Cardiac muscle cell (in vitro differentiated cells and primary cell): ENCODE data around the gene TCF12. TPM values are rescaled to one million over a fixed set of nuclear protein-coding genes. Genes with fewer than 3 reads are reported as not detected.

ENCODE experiments used
- DNase-seq, 2 donors: peaks; one replicate each; pipeline versions ENCODE4 v3.0.0 to v3.0.0-alpha.2; 2010 to 2017; ENCODE audit warnings: low read depth in 1 of 2, low spot score in 1 of 2
- H3K27ac ChIP-seq: fragments of 200-600 bp; sonication (generic); 2 replicates; pipeline ENCODE4 v1.5.1; 2016
- H3K27me3 ChIP-seq: fragments of 200-600 bp; sonication (generic); 2 replicates; pipeline ENCODE4 v1.6.0; 2016; ENCODE audit warnings: control low read depth
- H3K36me3 ChIP-seq: fragments of 200-600 bp; sonication (generic); 2 replicates; pipeline ENCODE4 v1.5.1; 2016; ENCODE audit warnings: control low read depth
- H3K4me1 ChIP-seq: fragments of 200-600 bp; sonication (generic); 2 replicates; pipeline ENCODE4 v1.8.1; 2017; ENCODE audit warnings: low read depth, mild to moderate bottlenecking, mixed run types
- H3K4me3 ChIP-seq: fragments of 200-600 bp; sonication (generic); 2 replicates; pipeline ENCODE4 v1.5.1; 2016; ENCODE audit warnings: mild to moderate bottlenecking
- H3K9me3 ChIP-seq: fragments of 200-600 bp; sonication (generic); 2 replicates; pipeline ENCODE4 v1.5.1; 2017; ENCODE audit warnings: low read depth, mild to moderate bottlenecking, control low read depth
- CTCF ChIP-seq: IDR thresholded peaks from 2 replicates; pipeline ENCODE4 v1.5.1; 2012; ENCODE audit warnings: low read depth, mild to moderate bottlenecking, low read length
- polyA plus RNA-seq: library from polyadenylated mRNA; unstranded; fragments of >200 nt; fragmentation: Nextera tagmentation; extraction: Ambion mirVana; gene quantifications from 2 replicates; pipeline ENCODE4 v1.2.1, GENCODE V29; 2016
- total RNA-seq: library from RNA; depleted of rRNA; stranded (reverse); fragments of >200 nt; gene quantifications from 2 replicates; pipeline ENCODE4 v1.2.3, GENCODE V29; 2016

Gene TCF12
- 135 and 137 TPM in 2 replicates for total RNA-seq
- 42.6 and 58.4 TPM in 2 replicates for polyA plus RNA-seq

DNA sequence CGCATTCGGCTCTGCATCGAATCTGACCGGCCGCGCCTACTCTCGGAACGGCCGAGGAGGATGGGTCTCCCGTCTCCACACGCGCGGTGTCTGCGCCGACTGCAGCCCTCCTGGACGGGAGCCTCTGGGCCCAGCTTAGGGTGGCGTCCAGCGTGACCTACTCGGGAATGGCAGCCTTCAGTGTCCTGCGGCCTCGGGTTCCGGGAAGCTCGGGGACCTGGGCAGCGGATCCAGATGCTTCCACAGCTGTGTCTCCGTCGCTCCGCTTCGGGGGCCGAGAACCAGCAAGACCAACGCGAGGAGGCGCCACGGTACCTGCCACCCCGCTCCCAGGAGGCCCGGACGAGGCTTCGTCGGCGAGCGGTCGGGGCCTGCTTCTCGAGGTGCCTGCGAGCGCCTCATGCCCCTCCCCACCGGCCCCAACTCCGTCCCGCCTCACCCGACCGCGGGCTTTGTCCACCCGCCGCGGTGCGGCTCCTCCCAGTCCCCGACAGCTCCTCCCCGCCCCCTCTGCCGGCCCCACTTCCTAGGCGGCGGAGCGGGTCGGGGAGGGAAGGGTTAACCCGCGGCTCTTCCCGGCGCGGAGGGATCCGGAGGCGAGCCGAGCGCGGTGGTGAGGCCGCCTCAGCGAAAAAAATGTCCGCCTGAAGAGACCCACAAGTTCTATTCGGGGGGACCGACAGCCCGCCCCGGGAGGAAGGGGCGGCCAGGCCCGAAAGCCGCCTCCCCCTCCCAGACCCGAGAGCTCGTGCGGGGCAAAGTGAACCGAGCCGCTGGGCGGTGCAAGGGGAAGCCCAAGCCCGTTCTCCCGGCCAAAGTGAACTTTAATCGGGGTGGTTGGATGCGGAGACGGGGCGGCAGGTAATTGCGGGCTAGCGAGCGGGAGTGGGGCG is at the start of gene TCF12:
Gene TCF12 (plus strand): TSS at position 599 of the 893 bp plus-strand sequence. CDS start 1,270 bp downstream, outside the sequence.
- peak; percentile 97 to 99 for DNase-seq
- Histone ChIP-seq H3K27ac (peak within 1 kb of the TSS; percentile 98), H3K36me3 (peaks cover 2% of the 10 kb centered on the region), H3K27me3 (no peaks in the 10 kb centered on the region), H3K9me3 (no peaks in the 10 kb centered on the region), H3K4me3 (peak within 1 kb of the TSS; percentile 92), H3K4me1 (peaks cover 33% of the 10 kb centered on the region)
- TF ChIP-seq CTCF: peak; percentile 44

DNA sequence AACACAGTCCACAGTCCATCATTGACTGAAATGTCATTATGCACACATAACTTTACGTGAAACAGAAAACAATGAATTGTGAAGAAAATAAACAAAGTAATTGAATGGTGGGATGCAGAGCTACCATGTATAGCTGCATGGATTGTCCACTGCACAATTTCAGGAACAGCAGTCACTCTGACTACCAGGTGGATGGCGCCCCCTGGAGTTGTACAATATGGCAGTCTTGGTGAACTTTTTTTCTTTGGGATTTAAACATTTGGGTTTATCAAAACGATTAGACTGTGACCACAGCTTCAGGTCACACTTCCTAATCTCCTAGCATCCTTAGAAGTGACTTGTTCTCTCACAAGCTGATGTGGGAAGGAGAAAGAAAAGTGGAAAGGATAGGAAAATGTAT is 48.9 kb upstream of the TCF12 start:
- peak; percentile 33 to 55 for DNase-seq
- H3K27ac ChIP-seq: no peak overlapping the region
- no peaks in the 10 kb centered on the region for H3K9me3 ChIP-seq
- H3K27me3 ChIP-seq: no peaks in the 10 kb centered on the region
- no peak overlapping the region for H3K4me3 ChIP-seq
- peak; percentile 52 for TF ChIP-seq CTCF
- no peaks in the 10 kb centered on the region for H3K4me1 ChIP-seq
- no peaks in the 10 kb centered on the region for H3K36me3 ChIP-seq

GRCh38 chr15:56871185-56871584 is 47.3 kb upstream of the TCF12 start:
- peak in 1 of 2 donors; percentile 75 for DNase-seq
- H3K27ac ChIP-seq: no peak overlapping the region
- no peaks in the 10 kb centered on the region for H3K36me3 ChIP-seq
- H3K4me1 ChIP-seq: no peaks in the 10 kb centered on the region
- H3K4me3 ChIP-seq: no peak overlapping the region
- H3K27me3 ChIP-seq: no peaks in the 10 kb centered on the region
- no peak for TF ChIP-seq CTCF
- no peaks in the 10 kb centered on the region for H3K9me3 ChIP-seq

- Histone ChIP-seq H3K9me3 (no peaks in the 10 kb centered on the region), H3K4me1 (no peaks in the 10 kb centered on the region), H3K27ac (no peak overlapping the region), H3K27me3 (no peaks in the 10 kb centered on the region), H3K4me3 (no peak overlapping the region), H3K36me3 (no peaks in the 10 kb centered on the region)
- no peak for DNase-seq
- TF ChIP-seq CTCF: no peak
These were observed 46.6 kb upstream of the TCF12 start for GRCh38 chr15:56871867-56872266.

- no peak overlapping the region for H3K4me3 ChIP-seq
- H3K27ac ChIP-seq: no peak overlapping the region
- TF ChIP-seq CTCF: no peak
- no peaks in the 10 kb centered on the region for H3K36me3 ChIP-seq
- peak in 1 of 2 donors; percentile 15 for DNase-seq
- no peaks in the 10 kb centered on the region for H3K27me3 ChIP-seq
- H3K4me1 ChIP-seq: peaks cover 3% of the 10 kb centered on the region
- H3K9me3 ChIP-seq: no peaks in the 10 kb centered on the region
These were observed 41.0 kb upstream of the TCF12 start for GRCh38 chr15:56877255-56877970.
